Right atrium auricular region (tissue), 2 donors: ENCODE data around the gene CFAP45. TPM values are rescaled to one million over a fixed set of nuclear protein-coding genes. Genes with fewer than 3 reads are reported as not detected.

ENCODE experiments used
- DNase-seq: peaks from one replicate; pipeline ENCODE4 v3.0.0-alpha.2; 2019; ENCODE audit warnings: low spot score
- H3K27ac ChIP-seq, 2 donors: fragments of 200-600 bp; sonication (generic); 1 replicate in 1 of 2; 2 replicates in 1 of 2; pipeline ENCODE4 v1.5.1; 2016 to 2019
- H3K27me3 ChIP-seq, 2 donors: fragments of 200-600 bp; sonication (generic); one replicate each; pipeline versions ENCODE4 v1.5.1 to v1.6.0; 2017 to 2019
- H3K36me3 ChIP-seq: fragments of 200-600 bp; sonication (generic); one replicate; pipeline ENCODE4 v1.5.1; 2016
- H3K4me1 ChIP-seq, 2 donors: fragments of 200-600 bp; sonication (generic); one replicate each; pipeline versions ENCODE4 v1.5.1 to v1.6.0; 2017 to 2019
- H3K4me3 ChIP-seq, 2 donors: fragments of 200-600 bp; sonication (generic); 1 replicate in 1 of 2; 2 replicates in 1 of 2; pipeline ENCODE4 v1.5.1; 2017 to 2019; ENCODE audit warnings: mild to moderate bottlenecking in 1 of 2, moderate library complexity in 1 of 2
- H3K9me3 ChIP-seq, 2 donors: fragments of 200-600 bp; sonication (generic); one replicate each; pipeline ENCODE4 v1.5.1; 2019
- total RNA-seq, 2 donors: library from RNA; depleted of rRNA; stranded (reverse); fragments of >200 nt; gene quantifications; one replicate each; pipeline ENCODE4 v1.1.0, GENCODE V29; 2016
- TF ChIP-seq, protein P1 (sequence below), 2 donors: fragments of 200-600 bp; sonication (generic); IDR thresholded peaks; one replicate each; pipeline ENCODE4 v1.5.1; 2019; ENCODE audit warnings: antibody characterized with exemption in 2 of 2

Gene CFAP45
- total RNA-seq, 2 donors from 2014 or later, result 0.86 to 1.3 TPM

- TF ChIP-seq, protein P1, sequence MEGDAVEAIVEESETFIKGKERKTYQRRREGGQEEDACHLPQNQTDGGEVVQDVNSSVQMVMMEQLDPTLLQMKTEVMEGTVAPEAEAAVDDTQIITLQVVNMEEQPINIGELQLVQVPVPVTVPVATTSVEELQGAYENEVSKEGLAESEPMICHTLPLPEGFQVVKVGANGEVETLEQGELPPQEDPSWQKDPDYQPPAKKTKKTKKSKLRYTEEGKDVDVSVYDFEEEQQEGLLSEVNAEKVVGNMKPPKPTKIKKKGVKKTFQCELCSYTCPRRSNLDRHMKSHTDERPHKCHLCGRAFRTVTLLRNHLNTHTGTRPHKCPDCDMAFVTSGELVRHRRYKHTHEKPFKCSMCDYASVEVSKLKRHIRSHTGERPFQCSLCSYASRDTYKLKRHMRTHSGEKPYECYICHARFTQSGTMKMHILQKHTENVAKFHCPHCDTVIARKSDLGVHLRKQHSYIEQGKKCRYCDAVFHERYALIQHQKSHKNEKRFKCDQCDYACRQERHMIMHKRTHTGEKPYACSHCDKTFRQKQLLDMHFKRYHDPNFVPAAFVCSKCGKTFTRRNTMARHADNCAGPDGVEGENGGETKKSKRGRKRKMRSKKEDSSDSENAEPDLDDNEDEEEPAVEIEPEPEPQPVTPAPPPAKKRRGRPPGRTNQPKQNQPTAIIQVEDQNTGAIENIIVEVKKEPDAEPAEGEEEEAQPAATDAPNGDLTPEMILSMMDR (IDR thresholded peaks at IDR 0.05), result no peak
- Histone ChIP-seq H3K27me3 (no peaks in the 10 kb centered on the region), H3K4me1 (peaks cover 0 to 7% of the 10 kb centered on the region in 2 donors), H3K27ac (no peak overlapping the region), H3K36me3 (no peaks in the 10 kb centered on the region), H3K9me3 (no peaks in the 10 kb centered on the region), H3K4me3 (no peak overlapping the region)
- peak; percentile 72 for DNase-seq
Measured at GRCh38 chr1:159881622-159882526, 18.1 kb downstream of the CFAP45 start.

DNA sequence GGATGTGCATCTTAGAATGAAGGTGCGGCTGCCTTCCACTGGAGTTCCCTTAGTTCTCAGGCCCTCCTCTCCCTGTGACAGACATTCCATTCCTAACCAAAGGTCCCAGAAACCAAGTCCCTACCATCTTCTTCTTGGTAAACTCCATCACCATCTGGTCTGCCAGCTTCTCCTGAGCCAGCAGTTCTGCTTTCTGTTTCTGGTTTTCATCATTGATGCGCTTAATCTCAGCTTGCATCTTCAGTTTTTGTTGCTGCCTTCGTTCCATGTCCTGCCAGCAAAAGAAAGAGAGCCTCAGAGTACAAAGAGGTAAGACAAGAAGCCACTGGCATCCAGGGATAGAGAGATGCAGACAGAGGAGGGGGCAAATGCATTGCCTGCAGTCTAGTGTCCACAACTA lies 19.5 kb downstream of the CFAP45 start:
- Histone ChIP-seq H3K36me3 (no peaks in the 10 kb centered on the region), H3K27me3 (no peaks in the 10 kb centered on the region), H3K4me1 (peaks cover 0 to 7% of the 10 kb centered on the region in 2 donors), H3K27ac (no peak overlapping the region), H3K4me3 (no peak overlapping the region), H3K9me3 (no peaks in the 10 kb centered on the region)
- TF ChIP-seq, protein P1 (IDR thresholded peaks at IDR 0.05), result no peak
- DNase-seq, result no peak

DNA sequence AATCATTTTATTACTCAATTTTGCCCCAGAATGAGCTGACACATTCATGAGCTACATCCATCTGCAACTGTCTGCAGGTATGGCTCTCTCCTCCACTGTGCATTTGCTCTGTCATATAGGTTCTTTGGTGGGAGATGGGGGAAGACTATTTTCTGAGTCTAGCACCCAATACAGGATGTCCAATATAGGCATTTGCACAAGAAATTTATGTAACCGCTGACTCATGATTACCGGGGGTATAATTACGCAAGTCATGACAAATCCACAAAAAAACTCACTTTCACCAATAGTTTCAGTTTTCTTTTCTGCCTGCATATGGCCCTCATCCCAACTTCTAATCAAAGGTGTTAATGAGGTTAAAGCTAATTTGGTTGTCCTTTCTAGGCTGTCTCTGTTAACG lies 20.0 kb downstream of the CFAP45 start:
- no peaks in the 10 kb centered on the region for H3K9me3 ChIP-seq
- H3K4me3 ChIP-seq, result no peak overlapping the region
- no peaks in the 10 kb centered on the region for H3K27me3 ChIP-seq
- TF ChIP-seq, protein P1 (IDR thresholded peaks at IDR 0.05), result no peak
- H3K4me1 ChIP-seq, result peaks cover 0 to 7% of the 10 kb centered on the region in 2 donors
- H3K36me3 ChIP-seq, result no peaks in the 10 kb centered on the region
- H3K27ac ChIP-seq, result no peak overlapping the region
- no peak for DNase-seq

GRCh38 chr1:159879136-159879535 lies 20.8 kb downstream of the CFAP45 start:
- Histone ChIP-seq H3K27ac (no peak overlapping the region), H3K4me1 (peaks cover 0 to 7% of the 10 kb centered on the region in 2 donors), H3K27me3 (no peaks in the 10 kb centered on the region), H3K9me3 (no peaks in the 10 kb centered on the region), H3K4me3 (no peak overlapping the region), H3K36me3 (no peaks in the 10 kb centered on the region)
- TF ChIP-seq, protein P1 (IDR thresholded peaks at IDR 0.05), result no peak
- no peak for DNase-seq

DNA sequence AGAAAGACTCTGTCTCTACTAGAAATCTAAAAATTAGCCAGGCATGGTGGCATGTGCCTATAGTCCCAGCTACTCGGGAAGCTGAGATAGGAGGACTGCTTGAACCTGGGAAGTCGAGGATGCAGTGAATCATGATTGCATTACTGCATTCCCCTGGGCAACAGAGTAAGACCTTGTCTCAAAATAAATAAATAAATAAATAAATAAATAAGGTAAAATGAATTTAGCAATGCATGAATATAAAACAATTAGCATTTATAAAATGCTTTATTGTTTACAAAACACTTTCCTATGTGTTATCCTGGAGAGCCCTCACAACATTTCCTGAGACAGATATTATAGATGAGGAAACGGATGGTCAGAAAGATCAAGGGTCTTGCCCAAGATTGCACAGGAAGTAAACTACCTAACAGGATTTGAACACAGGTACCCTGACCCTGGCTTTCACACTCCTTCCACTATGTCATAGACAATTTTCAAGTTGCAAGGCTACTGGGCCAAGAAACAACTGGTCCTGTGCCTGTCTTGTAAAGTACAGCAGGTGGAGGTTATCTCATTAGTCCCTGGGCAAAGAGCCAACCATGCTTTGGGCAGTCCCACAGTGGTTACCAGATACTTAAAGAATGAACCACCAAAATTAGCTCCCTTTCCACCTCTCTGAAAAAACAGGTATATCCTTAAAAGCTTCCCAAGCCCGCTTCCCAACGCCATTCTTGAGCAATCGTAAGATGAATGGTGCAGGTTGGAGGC lies 22.1 kb downstream of the CFAP45 start:
- H3K36me3 ChIP-seq, result no peaks in the 10 kb centered on the region
- DNase-seq, result no peak
- TF ChIP-seq, protein P1 (IDR thresholded peaks at IDR 0.05), result no peak
- H3K4me1 ChIP-seq, result peaks cover 0 to 7% of the 10 kb centered on the region in 2 donors
- H3K27ac ChIP-seq, result no peak overlapping the region
- H3K4me3 ChIP-seq, result no peak overlapping the region
- no peaks in the 10 kb centered on the region for H3K27me3 ChIP-seq
- H3K9me3 ChIP-seq, result no peaks in the 10 kb centered on the region
